ENCODE results near the gene CDK2.
"Not testable (repeated sequence)": the region's sequence is repeated elsewhere in the genome, so short reads cannot be mapped to it uniquely, and the experiment has no call there.

Gene CDK2

DNA sequence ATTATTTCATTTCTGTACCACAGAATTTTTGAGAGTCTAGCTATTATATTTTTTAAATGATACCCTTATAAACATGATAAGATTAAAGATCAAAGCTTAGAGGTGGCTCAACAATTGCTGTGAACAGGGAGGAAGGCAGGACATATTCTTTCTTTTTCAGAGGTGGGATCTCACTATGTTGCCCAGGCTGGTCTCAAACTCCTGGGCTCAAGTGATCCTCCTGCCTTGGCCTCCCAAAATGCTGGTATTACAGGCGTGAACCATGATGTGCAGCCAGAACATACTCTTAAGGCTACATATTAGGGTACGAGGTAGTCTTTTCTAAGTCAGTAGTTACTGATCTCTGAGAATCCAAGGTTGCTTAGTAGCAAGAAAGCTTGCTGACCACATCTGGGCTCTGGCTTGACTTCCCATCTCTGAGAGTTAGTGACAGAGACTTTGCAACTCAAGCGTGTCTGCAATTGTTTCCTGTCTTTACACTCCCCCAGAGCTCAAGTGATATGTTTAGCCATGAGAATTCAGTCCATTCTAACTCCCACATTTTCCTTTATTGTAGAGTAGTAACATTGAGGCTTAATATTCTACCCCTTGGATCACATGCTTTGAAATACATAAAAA, 15.8 kb downstream of the CDK2 start:
- no peak for DNase-seq

DNA sequence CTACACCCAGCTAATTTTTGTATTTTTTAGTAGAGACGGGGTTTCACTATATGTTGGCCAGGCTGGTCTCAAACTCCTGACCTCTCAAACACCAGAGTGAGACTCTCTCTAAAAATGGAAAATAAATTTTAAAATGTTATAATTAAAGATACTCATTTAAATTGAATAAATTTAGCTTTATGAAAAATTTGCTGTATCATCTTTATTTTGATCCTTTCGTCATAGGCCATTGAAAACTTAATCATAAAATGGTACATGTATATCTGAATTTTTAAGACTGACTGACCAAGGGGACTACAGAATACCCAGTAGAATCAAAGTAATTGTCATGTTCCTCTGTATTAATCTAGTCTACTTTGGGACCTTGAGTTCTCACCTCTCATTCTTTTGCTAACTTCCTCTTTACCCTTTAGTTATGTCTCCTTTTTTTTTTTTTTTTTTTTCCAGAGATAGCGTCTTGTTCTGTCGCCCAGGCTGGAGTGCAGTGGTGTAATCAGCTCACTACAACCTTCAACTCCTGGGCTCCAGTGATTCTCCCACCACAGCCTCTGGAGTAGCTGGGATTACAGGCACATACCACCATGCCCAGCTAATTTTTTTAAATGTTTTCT, 16.7 kb downstream of the CDK2 start:
- no peak for DNase-seq

DNA sequence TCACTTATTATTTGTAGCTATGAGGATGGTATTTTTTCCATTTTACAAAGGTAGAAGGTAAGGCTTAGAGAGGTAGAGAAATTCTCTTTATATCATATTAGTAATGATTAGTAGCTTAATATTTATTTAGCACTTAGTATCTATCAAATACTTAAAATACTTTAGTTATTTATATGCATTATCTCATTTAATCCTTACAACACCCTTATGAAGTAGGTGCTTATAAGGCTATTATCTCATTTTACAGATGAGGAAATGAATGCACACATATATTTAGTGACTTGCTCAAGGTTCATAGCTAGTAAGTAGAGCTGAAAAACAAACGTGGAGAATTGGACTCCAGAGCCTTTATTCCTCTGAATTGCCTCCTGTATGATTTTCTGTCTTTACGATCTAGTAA, 18.2 kb downstream of the CDK2 start:
- no peak for DNase-seq

DNA sequence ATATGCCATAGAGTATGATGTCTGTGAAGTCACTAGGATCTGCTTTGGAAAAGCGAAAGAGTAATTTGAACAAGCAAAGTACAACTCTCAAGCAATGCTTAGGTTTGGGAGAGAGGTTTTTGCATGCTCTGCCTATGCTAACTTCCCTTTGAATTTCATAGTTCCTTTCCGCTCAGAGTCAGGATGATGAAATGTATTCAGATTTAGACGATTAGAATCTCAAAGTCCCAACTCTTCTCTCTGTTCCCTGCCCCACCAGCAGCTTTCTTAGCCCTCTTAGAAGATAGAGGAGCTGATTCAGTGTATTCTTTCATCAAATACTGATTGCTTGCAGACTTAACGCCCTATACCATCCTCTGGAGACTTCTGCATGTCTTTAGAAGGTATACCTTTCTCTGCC, 18.7 kb downstream of the CDK2 start:
- DNase-seq: no peak

DNA sequence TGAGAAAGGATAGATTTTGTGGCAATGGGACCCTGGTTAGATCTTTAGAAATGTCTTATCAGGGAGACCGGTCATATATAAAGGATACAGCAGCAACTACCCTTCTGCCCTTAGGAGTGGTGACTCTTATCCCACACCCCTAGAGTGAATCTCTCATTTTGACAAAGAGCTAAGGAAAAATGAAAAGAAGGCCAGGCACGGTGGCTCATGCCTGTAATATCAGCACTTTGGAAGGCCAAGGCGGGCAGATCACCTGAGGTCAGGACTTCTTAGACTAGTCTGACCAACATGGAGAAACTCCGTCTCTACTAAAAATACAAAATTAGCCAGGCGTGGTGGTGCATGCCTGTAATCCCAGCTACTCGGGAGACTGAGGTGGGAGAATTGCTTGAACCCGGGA, 19.3 kb downstream of the CDK2 start:
- DNase-seq: not testable (repeated sequence)

DNA sequence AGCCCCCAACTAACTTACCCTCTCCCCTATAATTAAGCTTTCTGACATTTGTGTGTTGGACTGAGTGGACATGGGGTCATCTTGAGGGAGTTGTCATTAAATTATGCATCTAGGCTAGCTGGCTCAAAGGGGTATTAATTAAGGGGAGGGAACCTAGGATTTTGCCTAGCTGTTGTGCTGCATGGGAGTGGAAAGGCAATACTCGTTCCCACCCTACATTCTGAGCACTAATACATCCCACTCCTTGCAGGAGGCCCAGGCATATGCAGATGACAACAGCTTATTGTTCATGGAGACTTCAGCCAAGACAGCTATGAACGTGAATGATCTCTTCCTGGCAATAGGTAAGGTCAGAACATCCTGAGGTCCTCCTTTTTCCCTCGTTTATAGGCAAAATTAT, 24.5 kb downstream of the CDK2 start:
- DNase-seq: no peak

DNA sequence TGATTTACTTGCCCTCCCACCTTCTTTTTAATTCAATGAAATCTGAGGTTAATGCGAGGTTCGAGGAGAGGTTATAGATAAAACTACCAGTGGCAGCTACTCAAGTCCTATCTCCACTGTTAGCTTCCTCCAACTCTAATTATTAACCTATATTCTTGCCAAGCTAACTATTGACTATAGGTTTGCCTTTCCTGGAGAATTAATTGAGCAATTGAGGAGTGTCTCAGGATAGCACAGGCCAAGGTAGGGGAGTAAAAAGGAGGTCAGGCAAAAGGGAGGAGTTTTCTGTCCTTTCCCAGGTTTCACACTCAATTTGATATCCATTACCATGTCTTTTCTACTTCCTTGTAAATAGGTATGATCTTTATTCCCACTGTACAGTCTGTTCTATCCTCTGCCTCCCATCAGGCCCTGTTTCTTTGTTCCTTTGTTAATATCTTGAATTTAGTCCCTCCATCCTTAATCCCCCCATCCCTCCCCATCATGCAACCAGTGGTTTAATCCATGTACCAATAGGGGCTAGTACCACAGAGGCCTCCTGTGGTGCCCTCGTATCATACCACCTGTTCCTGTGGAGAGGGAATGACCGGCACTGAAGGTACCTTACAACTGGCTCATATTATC, 26.7 kb downstream of the CDK2 start:
- DNase-seq: no peak

DNA sequence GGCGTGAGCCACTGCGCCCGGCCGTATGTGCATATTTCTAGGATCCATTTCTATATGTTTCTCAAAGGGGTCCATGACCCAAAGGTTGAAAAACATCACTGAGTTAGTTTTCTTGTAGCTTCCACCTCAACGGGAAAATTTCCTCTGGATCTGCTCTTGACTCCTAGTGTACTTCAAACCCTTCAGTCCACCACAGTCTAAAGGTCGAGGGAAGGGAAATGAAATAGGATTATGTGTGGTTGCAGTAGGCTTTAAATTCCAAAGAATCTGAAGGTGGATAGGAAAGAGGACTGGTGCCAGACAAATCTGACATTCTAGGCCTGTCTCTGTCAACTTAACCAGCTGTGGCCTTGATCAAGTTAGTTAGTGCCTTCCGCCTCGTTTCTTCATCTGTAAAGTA, 28.7 kb downstream of the CDK2 start:
- no peak for DNase-seq

DNA sequence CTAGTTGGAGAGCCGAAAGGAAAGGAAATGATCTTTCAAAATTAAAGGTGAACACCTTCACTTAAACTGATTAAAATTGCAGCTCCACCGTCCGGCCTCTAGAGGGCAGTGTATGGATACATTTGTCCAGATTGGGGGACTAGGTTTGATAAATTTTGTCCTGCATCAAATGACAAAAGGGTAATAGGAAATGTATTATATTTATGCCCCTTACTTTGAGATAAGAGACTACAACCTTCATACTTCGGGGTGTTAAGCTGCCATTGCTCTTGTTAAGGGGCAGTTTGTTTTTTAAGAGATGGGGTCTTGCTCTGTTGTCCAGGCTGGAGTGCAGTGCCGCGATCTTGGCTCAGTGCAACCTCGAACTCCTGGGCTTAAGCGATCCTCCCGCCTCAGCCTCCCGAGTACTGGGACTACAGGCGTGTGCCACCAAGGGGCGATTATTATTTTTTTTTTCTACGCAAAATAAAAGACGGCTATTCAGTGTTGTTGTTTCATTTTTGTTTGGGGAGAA, 29.6 kb downstream of the CDK2 start:
- peak; percentile 10 for DNase-seq

DNA sequence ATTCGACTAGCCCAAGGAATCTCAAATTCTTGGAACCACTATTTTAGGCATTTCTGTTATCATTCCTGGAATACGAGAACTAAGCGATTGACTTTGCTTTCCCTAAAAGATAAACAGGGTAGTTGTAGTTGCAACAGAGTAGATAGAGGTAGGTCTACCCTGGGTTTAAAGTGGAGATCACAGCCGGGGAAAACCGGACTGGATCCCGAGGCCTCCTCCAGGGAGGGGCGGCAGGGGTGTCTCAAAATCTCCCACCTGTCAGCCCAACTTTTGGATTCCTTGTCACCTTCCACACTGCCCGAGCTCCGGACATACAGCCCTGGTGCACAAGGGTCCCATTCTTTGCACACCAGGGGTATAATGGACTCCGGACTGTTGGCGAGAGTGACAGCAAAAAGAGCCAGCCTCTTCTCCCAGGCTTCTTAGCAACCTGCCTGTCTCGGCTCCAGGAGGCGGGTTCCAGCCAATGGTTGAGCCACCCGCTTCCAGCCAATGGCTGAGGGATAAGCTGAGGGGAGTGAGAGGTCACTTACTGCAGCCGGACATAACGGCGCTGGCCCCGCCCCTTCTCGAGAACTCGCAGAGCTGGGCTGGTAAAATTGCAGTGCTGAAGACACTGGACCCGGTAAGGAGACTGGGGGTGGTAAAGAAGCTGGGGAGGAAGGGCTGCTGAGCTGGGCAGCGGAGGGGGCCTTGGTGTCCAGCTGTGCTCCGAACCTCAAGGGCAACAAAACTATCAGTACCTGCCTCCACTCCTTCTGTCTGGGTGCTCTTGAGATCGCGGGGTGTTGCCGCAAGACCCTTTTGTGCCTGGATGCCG, 30.3 kb downstream of the CDK2 start, which contains the start of gene SUOX:
Gene SUOX (plus strand): TSS at position 562 of the 820 bp plus-strand sequence. CDS start 4,946 bp downstream, outside the sequence.
- DNase-seq: peak; percentile 87

DNA sequence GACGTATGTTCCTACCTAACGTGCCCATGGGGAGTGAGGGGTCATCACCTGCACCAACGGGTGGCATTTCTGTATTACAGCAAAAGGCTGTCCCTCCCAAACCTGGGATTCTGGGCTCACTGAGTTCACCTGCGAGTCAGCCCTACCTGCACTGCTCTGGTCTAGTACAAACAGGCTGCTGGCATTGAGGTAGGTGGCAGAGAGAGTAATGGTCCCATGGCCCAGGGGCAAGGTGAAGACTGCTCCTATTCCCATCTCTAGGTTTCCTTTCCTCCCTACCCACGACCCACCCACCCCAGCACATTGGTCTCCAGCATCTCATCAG, 30.9 kb downstream of the CDK2 start:
- DNase-seq: no peak

DNA sequence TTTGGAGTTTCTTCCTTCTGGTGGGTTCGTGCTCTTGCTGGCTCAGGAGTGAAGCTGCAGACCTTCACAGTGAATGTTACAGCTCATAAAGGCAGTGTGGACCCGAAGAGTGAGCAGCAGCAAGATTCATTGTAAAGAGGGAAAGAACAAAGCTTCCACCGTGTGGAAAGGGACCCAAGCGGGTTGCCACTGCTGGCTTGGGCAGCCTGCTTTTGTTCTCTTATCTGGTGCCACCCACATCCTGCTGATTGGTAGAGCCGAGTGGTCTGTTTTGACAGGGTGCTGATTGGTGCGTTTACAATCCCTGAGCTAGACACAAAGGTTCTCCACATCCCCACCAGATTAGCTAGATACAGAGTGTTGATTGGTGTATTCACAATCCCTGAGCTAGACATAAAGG, 32.9 kb downstream of the CDK2 start:
- DNase-seq: not testable (repeated sequence)

DNA sequence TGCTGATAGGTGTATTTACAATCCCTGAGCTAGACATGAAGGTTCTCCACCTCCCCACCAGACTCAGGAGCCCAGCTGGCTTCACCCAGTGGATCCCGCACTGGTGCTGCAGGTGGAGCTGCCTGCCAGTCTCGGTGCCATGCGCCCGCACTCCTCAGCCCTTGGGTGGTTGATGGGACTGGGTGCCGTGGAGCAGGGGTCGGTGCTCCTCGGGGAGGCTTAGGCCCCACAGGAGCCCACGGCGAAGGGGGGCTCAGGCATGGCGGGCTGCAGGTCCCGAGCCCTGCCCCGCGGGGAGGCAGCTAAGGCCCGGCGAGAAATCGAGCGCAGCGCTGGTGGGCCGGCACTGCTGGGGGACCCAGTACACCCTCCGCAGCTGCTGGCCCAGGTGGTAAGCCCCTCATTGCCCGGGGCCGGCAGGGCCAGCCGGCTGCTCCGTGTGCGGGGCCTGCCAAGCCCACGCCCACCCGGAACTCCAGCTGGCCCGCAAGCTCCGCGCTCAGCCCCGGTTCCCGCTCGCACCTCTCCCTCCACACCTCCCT, 33.4 kb downstream of the CDK2 start:
- DNase-seq: not testable (repeated sequence)

DNA sequence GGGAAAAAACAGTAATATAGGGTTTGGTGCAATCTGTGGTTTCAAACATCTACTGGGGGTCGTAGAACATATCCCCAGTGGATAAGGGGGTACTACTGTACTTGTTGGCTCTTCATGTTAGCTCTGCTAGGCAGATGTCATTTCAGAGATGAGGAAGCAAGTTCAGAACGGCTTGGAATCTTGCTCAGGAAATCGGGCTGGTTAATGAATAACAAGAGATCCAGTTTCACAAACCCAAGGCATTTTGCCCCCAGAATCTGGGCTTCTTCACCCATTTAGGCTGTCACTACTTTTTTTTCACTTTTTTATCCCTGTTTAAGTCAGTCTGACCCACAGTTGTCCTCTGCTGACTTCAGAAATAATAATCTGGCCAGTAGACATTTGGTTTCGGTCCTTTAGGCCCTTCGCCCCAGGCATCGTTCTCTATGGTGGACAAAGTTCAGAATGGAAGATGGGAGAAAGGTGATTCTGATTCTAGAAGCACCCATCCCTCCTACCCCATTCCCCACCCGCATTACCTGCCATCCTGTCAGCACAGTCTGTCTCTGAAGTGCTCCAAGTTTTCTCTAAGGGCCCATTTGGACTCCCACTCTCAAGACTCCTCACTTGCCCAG, 35.0 kb downstream of the CDK2 start:
- no peak for DNase-seq

DNA sequence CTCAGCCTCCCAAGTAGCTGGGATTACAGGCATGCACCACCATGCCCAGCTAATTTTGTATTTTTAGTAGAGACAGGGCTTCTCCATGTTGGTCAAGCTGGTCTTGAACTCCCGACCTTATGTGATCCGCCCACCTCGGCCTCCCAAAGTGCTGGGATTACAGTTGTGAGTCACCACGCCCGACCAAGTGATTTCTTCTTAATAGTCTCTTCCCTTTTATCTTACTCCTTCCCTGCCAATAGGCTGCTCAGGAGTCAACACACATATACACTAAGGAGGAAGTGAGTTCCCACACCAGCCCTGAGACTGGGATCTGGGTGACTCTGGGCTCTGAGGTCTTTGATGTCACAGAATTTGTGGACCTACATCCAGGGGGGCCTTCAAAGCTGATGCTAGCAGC, 36.7 kb downstream of the CDK2 start:
- not testable (repeated sequence) for DNase-seq

DNA sequence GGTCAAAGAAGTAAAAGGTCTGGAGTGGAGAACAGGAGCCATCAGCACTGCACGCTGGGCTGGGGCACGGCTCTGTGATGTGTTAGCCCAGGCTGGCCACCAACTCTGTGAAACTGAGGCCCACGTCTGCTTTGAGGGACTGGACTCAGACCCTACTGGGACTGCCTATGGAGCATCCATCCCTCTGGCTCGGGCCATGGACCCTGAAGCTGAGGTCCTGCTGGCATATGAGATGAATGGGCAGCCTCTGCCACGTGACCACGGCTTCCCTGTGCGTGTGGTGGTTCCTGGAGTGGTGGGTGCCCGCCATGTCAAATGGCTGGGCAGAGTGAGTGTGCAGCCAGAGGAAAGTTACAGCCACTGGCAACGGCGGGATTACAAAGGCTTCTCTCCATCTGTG, 37.6 kb downstream of the CDK2 start:
- no peak for DNase-seq

DNA sequence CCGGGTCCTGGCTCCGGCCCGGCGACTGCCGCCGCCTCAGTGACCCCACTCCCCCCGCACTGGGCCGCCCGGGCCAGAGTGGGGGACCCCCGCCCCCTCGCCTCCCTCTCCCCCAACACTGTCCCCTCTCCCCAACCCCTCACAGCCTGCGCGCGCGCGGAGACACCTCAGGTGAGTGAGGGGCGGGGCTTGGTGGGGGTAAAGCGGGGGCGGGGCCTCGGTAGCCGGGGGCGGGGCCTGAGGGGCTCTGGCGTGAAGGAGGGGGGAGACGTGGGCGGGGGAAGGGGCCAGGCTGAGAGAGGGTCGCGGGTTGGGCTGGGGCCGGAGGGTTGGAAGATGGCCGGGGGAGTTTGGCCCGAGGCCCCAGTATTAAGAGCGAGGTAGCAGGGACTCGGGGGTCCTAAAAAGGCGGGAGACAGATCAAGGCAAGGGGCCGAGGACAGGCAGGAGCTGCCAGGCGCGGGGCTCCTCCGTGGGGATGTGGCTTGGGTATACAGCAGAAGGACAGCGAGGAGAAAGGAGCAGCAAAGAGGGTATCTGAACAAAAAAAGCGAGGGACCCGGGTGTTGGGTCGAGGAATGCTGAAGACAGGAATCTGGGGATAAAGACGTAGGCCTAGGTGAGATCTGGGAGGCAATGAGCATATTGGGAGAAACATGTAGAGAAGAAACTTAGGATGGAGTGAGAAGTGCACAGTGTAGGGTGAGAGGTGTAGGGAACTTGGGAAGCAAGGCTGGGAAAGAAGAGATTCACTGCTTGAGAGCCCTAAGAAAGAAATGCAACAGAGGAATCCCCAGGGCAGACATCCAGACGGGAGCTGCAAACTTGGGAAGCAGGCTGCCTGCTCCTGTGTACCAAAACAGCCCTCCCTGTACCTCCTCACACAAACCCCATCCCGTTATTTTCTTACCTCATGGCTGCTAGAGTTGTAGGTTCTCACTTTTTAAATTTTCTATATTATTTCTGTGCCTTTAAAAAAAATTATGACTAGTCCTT, 41.2 kb downstream of the CDK2 start:
- DNase-seq: no peak

DNA sequence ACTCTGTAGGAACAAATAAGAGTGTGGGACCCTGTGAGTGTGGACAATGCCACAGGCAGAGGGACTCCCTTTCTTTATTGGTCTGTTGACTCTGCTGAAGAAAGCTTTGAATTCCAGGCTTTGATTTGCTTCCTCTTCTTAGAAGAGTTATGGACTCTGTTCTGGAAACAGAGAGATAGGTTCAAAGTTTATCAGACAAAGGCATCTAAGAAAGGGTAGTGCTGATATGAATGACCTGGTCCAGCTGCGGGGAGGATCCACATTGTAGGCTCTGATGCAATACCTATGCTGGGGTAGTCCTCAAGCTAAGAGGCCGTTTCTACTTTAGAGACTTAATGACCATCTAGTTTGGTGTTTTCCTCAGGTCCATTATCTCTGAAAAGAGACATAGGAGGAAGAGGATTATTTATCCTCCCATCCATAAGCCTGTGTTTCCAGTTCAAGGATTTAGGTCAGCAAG, 43.5 kb downstream of the CDK2 start:
- DNase-seq: no peak

DNA sequence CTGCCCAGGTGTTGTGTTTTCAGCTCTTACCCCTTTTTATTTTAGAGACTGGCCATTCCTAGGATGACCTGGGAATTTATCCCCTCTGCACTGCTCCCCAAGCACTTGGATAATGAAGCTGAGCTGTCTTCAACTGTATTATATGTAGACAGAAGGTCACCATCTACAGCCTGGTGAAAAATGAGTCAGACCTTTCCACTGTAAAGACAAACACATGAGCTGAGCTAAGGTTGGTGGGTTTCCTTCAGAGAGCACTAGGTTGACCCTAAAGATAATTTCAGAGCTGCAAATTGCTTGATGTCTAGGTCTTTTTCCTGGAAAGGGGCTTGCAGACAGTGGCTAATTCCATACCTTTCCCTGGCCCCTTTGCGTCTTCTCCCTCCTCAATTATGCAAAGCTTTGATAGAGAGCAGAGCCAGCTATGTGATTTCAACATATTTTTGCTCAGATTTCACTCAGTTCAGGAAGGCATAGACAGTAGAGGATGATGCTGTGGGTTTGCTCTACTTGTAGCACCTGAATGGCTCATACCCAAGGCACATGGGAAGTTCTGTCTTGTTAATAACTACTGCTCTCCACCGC, 45.0 kb downstream of the CDK2 start:
- no peak for DNase-seq

DNA sequence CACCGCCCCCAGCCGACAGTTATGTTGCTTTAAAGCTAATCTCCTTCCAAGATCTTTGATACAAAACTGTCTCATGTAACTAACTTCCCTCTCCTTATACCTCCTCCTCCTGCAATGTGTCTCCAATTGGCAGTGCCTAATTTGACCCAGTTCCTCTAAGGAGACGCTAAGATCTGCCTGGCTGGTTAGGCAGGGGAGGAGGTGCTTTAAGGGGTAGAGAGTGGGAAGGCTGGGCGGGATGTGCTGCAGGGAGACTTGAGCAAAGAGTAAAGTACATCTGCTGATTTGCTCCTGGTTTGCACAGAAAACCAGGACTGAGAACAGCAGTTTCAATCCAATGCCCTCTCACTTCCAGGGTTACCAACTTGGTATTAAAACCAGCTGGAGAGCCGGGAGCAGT, 46.9 kb downstream of the CDK2 start:
- DNase-seq: no peak

DNA sequence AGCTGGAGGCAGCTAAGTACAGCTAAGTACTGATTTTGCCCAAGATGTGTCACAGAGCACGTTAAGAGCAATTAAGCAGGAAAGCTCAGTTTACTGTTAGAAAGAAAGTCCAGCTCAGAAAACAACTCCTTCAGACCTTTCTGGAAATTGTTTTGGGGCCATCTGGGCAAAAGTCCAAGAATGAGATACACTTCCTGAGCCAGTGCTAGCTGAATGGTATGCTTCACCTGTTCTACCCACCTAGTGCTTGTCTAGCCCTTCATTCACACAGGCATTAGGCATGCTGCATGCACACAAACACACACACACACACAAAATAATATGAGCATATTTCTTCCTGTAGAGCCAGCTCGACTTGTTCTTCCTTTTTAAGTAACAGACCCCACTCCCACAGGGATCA, 47.6 kb downstream of the CDK2 start:
- no peak for DNase-seq
